Stimulated activated CD8-positive, alpha-beta memory T cell treated with anti-CD3 and anti-CD28 coated beads, Interleukin-7, amount 100 ng/mL, for 48 hours (primary cell): ENCODE data around the gene NAB2.
"Not testable (repeated sequence)": the region's sequence is repeated elsewhere in the genome, so short reads cannot be mapped to it uniquely, and the experiment has no call there.

Experiments
- DNase-seq, 2 donors: peaks; one replicate each; pipeline ENCODE4 v3.0.0-alpha.2; 2020; ENCODE audit warnings: low read depth in 1 of 2; ENCODE audit errors: extremely low read depth in 1 of 2

The NAB2 gene

GRCh38 chr12:57088354-57089270 lies at the start of gene NAB2:
Gene NAB2 (plus strand): TSS chr12:57089114. CDS start chr12:57089272, 158 bp downstream.
- DNase-seq: peak; percentile 82 to 90

- DNase-seq: no peak
These were observed 48.7 kb upstream of the NAB2 start for GRCh38 chr12:57040211-57040610.

- no peak for DNase-seq
These were observed 48.2 kb upstream of the NAB2 start for GRCh38 chr12:57040750-57041149.

- DNase-seq: no peak
These were observed 46.2 kb upstream of the NAB2 start for GRCh38 chr12:57042695-57043094.

GRCh38 chr12:57044468-57044867 lies 44.4 kb upstream of the NAB2 start:
- DNase-seq: no peak

- DNase-seq: no peak
These were observed 44.0 kb upstream of the NAB2 start for GRCh38 chr12:57044889-57045288.

GRCh38 chr12:57046086-57046791 lies 42.7 kb upstream of the NAB2 start:
- DNase-seq: no peak

GRCh38 chr12:57046947-57047890 lies 41.7 kb upstream of the NAB2 start:
- DNase-seq: peak; percentile 37 to 62

GRCh38 chr12:57047981-57048380 lies 40.9 kb upstream of the NAB2 start:
- no peak for DNase-seq

GRCh38 chr12:57048423-57049118 lies 40.3 kb upstream of the NAB2 start:
- DNase-seq: no peak

- no peak for DNase-seq
These were observed 39.8 kb upstream of the NAB2 start for GRCh38 chr12:57049119-57049446.

GRCh38 chr12:57049890-57050289 lies 39.0 kb upstream of the NAB2 start, which contains the start of gene MYO1A:
Gene MYO1A (minus strand): TSS chr12:57050129. CDS start chr12:57048323, 1,806 bp downstream.
- no peak for DNase-seq

GRCh38 chr12:57051011-57051410 lies 37.9 kb upstream of the NAB2 start:
- DNase-seq: no peak

- DNase-seq: not testable (repeated sequence)
These were observed 35.8 kb upstream of the NAB2 start for GRCh38 chr12:57053146-57053545.

GRCh38 chr12:57053901-57054300 lies 35.0 kb upstream of the NAB2 start:
- not testable (repeated sequence) for DNase-seq

- DNase-seq: no peak
These were observed 33.1 kb upstream of the NAB2 start for GRCh38 chr12:57055824-57056223.

- no peak for DNase-seq
These were observed 31.7 kb upstream of the NAB2 start for GRCh38 chr12:57057067-57057751.

- DNase-seq: no peak
These were observed 30.5 kb upstream of the NAB2 start for GRCh38 chr12:57058454-57058853.

GRCh38 chr12:57063991-57064685 lies 24.8 kb upstream of the NAB2 start:
- DNase-seq: peak in 1 of 2 donors; percentile 46
